NCI-H446 treated with DMSO at 0.1 percent for 48 hours (cell line): ENCODE data around the gene SREBF1.

Source experiments
- DNase-seq: peaks from one replicate; lab custom pipeline; 2025; lab: John Stamatoyannopoulos, UW

SREBF1 gene

GRCh38 chr17:17857496-17857895 is 20.7 kb upstream of the SREBF1 start:
- DNase-seq, result no peak

- DNase-seq, result no peak
Measured at GRCh38 chr17:17856386-17856785, 19.6 kb upstream of the SREBF1 start.

DNA sequence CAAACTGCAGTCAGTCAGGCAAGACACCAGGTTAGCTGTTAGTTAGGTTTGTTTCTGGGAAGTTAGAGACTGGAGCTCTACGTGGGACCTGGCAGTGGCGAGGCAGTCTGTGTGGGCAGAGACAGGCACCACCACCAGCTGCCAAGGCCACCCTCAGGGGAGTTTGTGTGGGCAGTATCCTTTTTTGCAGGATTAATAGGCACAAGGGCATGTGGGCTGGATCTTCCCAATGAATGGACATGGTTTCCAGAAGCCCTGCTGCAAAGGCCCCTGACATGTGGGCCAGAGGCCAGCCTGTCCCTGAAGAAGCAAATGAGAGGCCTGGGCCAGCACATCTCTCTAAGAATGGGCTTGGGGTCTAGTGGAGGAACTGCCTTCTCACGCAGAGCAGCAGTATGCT is 19.2 kb upstream of the SREBF1 start:
- no peak for DNase-seq

GRCh38 chr17:17853811-17854447 is 17.1 kb upstream of the SREBF1 start:
- no peak for DNase-seq

GRCh38 chr17:17852930-17853329 is 16.1 kb upstream of the SREBF1 start:
- no peak for DNase-seq

DNA sequence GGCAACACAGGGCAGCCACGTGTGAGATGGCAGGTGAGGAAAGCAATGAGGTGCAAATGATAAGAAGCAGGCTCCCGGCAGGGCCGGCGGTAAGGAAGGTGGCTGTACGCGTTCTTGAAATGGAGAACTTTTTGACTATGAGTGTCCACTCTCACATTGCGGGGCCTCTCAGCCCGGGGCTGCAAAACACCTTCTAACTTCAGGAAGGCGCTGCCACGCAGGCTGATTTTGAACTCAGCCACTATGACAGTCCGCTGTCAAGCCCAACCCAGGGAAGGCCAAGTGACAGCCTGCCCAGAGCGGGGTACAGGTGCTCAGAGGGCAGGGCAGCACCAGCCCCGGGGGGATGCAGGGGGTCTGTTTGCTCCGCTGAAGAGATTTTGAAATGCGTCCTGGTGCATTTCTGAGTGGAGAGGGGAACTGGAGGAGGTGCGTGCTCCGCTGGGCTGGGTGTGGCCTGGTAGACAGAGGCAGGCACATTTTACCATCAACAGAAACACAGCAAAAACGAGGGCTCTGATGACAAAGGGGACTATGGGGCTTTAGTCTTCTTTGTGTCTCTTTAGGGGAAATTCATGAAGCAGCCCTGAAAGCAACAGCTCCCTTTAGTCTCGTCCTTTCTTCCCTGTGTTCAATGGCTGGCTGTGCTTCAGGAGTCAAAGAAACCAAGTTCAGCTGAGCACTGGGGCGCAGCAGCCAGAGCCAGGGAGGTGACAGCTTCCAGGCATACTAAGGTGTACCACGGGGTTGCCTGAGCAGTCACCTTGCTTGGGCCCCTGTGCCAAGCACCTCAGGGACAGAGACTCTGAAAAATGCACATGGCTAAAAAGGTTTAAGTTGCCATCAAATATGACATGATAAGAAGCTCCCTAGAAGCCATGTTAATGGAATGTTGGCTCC is 14.6 kb upstream of the SREBF1 start:
- DNase-seq, result no peak

GRCh38 chr17:17849845-17850373 is 13.1 kb upstream of the SREBF1 start:
- DNase-seq, result no peak

DNA sequence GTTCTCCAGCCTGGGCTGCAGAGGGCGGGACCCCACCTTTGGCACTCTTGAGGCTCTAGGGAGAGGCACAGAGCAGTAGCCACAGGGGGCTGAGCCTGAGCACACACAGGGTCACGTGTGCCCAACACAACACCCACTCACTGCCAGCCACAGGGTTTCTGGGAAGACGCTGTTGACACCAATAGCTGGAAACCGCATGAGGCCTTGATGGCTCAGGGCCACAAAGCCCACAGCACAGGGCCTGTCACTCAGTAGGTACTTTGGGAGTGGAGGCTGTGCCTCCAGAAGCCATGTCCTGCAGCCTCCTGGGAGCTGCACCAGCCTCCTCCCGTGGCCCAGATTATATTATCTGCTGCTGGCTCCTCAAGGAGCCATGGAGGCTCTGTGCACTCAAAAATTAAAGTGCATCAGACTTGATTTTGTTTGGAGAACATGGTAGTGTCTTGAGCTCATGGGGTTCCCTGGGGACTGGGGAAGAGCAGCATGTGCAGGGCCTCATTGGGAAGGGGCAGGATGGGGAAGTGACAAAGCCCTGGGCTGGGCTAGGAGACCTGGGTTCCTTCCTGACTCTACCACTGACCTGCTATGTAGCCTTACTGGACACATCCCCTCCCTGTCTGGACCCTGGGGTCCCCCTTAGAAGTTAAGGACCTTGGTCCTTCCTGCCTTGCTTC is 12.5 kb upstream of the SREBF1 start:
- no peak for DNase-seq

- DNase-seq, result no peak
Measured at GRCh38 chr17:17848311-17849082, 11.7 kb upstream of the SREBF1 start.

GRCh38 chr17:17847726-17848125 is 10.9 kb upstream of the SREBF1 start:
- no peak for DNase-seq

- DNase-seq, result no peak
Measured at GRCh38 chr17:17847118-17847689, 10.4 kb upstream of the SREBF1 start.

- DNase-seq, result no peak
Measured at GRCh38 chr17:17846645-17847044, 9.9 kb upstream of the SREBF1 start.

DNA sequence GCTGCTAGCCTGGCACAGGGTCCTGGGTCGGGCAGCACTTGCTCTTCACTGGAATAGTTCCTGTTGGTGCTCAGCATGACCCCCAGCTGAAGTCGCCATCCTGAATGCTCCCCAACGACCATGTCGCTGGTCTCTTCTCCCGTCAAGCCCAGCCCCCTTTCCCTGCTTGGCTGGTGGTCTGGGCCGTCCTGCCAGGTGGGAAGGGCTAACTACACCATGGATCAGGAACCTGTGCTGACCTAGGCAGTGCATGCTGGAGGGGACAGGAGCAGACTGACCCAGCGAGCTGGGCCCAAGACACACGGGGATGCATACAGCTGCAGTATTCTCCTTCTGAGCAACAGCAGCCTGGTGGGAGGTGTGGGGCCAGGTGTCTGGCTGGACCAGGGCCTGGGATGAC is 9.2 kb upstream of the SREBF1 start:
- DNase-seq, result no peak

GRCh38 chr17:17845046-17845775 is 8.4 kb upstream of the SREBF1 start:
- no peak for DNase-seq

DNA sequence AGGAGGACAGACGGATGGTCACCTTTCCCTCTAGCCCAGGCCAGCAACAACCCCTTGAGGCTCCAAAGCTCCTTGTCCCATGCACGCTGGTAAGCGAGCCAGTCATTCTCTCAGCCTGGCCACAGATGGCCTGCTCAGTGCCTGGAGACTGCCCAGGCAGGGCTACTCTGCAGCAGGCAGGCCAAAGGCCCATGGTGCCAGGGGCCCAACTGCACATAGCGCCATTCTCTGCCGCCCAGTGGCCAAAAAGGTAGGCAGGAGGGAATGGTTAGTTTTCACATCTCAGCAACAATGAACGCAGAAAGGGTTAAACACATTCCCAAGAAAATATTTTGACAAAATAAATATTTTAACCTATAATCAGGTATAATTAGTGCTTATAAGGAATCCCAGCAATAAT is 7.7 kb upstream of the SREBF1 start:
- no peak for DNase-seq

DNA sequence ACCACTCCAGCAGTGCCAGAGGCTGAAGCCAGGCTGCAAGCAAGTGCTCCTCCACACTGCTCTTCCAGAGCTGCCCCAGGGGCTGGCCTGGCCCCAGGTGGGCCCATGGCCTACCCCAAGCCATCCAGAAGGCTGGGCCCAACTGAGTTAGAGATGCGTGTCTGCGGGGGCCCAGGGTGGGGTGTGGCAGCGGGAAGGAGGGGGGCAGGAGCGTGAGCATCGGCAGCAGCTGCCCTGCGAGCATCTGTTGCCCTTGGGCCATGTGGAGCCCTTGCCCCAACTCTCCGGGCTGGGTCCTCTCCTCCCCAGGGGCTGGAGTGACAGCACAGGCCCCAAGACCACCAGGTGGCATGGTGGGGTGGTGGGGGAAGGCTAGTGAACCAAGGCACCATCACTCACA is 7.3 kb upstream of the SREBF1 start:
- no peak for DNase-seq

DNA sequence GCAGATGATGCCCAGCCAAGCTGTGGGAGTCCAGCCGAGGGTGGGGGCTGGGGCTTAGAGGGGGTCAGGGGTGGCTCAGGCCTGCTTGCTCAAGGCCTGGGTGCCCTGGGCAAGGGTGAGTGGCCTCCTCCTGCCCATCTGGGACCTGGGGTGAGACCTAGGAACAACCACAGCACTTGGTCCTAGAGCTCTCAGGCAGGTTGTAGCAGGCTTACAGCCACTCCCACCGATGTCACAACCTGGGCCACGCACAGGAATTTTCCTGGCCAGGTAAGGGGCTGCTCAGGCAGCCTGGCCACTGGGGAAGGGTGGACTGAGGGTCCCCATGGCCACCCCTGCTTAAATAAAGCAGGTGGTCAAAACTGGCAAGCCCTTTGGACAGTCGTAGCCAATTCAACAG is 6.3 kb upstream of the SREBF1 start:
- DNase-seq, result no peak

DNA sequence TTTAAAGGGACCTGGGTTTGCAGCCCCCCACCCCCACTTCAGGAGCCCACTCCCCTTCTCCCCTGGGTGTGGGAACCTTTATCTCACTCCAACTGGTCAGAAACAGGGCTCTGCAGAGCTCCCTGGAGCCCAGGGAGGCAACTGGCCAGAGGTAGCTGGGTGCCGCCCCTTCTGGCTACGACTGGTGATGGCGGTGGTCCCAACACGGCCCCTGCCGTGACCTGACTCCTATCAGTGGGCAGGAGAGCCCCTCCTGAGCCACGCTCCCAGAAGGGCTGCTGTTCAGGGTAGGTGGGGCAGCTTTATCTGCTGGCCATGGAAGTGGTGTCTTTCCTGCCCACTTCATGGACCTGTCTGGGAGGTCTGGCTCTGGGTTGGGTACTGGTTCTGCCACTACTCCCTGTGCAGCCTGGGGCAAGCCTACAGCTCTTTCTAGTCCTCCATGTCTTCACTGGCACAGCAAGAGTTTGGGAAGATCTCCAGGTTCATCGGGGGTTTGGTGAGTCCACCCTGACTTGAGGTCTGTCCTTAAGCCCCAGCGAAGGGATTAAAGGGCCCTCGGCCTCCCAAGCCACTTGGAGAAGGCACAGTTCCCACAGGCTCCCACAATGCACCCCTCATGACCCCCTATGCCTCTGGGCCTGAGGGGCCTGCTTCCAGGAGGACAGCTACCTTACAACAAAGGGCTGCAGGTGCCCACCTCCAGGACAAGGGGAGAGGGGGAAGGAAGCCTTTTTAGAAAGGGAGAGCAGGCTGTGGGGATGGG is 5.5 kb upstream of the SREBF1 start:
- DNase-seq, result no peak

- no peak for DNase-seq
Measured at GRCh38 chr17:17841601-17842025, 4.8 kb upstream of the SREBF1 start.
